ENCODE results near the gene SCD5.

The SCD5 gene

DNA sequence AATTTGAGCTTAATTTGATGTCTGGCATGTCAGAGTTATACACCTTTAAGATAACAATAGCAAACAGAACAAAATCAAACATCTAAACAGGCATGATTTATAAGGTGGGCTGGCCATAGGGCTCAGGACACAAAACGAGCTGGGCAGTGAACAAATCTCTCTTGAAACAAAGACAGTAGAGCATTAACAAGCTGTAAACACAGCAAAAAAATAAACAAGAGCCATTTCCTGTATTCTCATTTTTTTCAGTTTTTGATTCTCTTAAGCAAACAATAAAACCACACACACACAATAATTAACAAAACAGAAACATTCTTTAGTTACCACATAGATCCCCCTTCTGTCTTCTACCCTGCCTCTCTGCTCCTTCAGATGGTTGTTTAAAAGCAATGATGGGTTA is 168.5 kb downstream of the SCD5 start:
- DNase-seq (ENCODE audit: low spot score): no peak

- DNase-seq (ENCODE audit: low spot score): no peak
Observed at GRCh38 chr4:82629238-82630000, 169.2 kb downstream of the SCD5 start.

GRCh38 chr4:82626251-82626868 is 172.2 kb downstream of the SCD5 start:
- no peak for DNase-seq (ENCODE audit: low spot score)

DNA sequence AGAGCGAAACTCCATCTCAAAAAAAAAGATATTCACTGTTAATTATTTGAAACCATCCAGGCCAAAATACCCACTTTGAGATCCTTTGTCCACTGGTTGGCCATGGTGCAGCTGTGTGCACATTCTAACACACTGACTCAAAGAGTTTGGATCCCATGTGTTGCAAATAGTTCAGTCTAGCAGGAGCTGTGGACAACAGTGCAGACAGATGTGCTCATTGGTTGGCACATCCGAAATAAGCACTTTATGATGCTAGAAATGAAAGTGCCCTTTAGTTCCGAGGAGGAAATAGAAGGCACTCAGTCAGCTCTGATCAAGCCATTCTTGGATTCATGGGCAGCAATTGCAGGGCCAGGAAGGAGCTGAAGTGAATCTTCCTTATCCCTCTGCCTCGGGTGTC is 173.8 kb downstream of the SCD5 start:
- DNase-seq (ENCODE audit: low spot score): no peak

GRCh38 chr4:82623121-82623683 is 175.4 kb downstream of the SCD5 start:
- no peak for DNase-seq (ENCODE audit: low spot score)

- DNase-seq (ENCODE audit: low spot score): no peak
Observed at GRCh38 chr4:82621251-82621650, 177.3 kb downstream of the SCD5 start.

- no peak for DNase-seq (ENCODE audit: low spot score)
Observed at GRCh38 chr4:82620126-82620735, 178.4 kb downstream of the SCD5 start.

- DNase-seq (ENCODE audit: low spot score): no peak
Observed at GRCh38 chr4:82618103-82618720, 180.4 kb downstream of the SCD5 start.

DNA sequence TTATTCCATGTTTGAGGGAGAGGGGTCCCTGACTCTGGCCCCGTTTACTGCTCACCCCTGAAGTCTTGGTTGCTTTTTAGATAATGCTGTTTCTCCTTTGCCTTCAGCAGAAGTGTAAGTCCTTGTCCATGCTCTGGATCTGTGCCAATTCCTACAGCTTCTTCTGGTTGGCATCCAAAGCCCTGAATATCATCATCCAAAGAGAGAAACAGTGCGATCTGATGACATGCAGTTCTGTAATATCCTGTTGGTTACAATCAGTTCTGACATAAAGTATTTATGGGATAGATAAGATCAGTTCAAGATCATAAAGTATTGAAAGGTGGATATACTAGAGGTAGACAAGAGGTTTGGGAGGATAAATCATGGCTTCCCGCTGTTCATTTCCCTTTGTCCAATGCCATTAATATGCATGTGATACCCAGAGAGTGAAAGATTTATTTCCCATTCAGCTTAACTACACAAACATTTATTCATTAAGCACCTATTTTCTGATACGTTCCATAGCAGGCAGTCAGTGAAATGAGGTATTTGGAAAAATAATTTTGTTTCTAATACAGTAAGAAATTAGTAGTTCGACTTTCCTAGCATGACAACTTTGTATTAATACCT is 183.7 kb downstream of the SCD5 start:
- no peak for DNase-seq (ENCODE audit: low spot score)

GRCh38 chr4:82613121-82613520 is 185.5 kb downstream of the SCD5 start:
- no peak for DNase-seq (ENCODE audit: low spot score)

DNA sequence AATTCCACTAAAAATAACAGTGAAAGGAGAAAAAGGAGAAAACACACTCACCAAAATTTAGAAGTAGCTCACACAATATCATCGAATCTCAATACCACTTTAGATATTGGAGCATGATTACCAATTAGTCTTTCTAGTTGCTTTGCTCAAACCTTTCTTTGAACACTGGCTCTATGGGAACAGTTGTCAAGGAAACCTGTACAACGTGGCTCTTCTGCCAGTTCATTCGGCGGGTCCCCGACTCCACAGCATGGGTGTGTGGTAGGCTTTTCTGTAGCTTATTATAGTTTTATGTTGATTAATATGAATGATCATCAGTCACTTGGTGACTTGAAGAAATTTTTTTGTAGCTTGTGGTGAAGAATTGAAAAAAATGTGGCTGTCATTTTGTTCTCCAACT is 186.6 kb downstream of the SCD5 start:
- no peak for DNase-seq (ENCODE audit: low spot score)

GRCh38 chr4:82611527-82611926 is 187.1 kb downstream of the SCD5 start:
- no peak for DNase-seq (ENCODE audit: low spot score)

- no peak for DNase-seq (ENCODE audit: low spot score)
Observed at GRCh38 chr4:82610041-82610440, 188.6 kb downstream of the SCD5 start.

GRCh38 chr4:82606622-82607021 is 192.0 kb downstream of the SCD5 start:
- no peak for DNase-seq (ENCODE audit: low spot score)

DNA sequence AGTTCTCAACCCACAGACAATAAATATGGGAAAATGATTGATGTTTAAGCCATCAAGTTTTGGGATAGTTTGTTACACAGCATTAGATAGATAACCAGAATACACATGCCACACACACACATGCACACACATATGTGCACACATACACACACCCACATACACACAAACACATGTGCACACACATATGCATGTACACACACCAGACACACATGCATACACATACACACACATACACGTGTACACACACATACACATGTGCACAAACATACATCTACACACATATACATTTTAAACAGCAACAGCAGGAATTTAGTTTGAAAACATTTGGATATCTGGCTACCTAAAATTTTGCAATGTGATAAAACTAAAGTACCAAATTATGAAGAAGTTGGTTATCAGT is 194.1 kb downstream of the SCD5 start:
- DNase-seq (ENCODE audit: low spot score): no peak

- no peak for DNase-seq (ENCODE audit: low spot score)
Observed at GRCh38 chr4:82601242-82602015, 197.2 kb downstream of the SCD5 start.

DNA sequence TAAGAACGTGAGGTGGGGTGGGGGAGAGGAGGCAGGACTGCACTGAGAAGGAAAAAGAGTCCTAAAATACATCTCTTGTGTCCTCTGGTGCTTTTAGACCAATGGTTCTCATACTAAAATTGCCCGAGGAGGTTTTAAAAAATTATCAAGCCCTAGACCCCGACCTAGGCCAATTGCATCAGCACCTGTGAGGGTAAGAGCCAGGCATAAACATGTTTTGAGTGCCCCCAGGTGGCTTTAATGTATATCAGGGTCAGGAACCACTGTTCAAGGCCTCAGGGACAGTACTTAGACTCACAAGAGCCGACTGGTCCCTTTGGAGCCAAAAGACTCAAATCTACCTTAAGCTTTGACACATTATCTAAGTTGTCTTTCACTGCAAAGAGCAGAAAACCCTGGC is 199.3 kb downstream of the SCD5 start:
- peak; percentile 28 for DNase-seq (ENCODE audit: low spot score)

DNA sequence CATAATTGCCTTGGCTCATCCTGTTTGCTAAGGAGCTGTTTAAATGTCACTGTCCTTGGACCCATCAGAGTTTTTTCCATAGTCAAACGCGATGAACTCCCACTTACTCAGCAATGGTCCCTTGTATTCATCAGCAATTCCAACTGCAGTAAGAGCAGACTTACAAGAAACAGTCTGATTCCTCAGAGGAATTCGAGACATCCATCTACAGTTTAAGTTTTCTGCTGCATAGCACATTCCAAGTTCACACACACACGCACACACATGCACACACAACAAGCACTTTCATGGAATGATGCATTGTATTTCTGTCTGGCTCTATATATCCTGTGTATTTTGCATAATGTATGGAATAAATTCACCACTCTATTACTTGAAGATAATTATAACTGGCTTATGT is 204.1 kb downstream of the SCD5 start:
- DNase-seq (ENCODE audit: low spot score): no peak

DNA sequence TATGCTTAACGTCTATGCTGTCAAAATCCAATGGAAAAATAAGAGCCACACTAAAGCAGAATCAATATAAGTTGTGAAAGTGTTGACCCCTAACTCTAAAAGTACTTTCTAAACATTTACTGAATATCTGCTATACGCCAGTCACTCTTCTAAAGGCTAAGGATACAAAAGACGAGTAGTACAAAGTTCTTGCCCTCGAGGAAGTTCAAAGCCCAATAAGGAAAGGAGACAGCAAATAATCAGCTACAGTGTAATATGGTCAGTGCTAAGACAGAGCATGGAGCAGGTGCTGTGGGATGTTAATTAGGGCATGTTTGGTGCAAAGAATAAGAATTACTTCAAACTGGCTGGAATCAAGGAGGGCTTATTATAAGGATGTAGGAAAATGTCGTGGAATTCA is 205.2 kb downstream of the SCD5 start:
- no peak for DNase-seq (ENCODE audit: low spot score)

- no peak for DNase-seq (ENCODE audit: low spot score)
Observed at GRCh38 chr4:82592639-82593038, 206.0 kb downstream of the SCD5 start.

- DNase-seq (ENCODE audit: low spot score): no peak
Observed at GRCh38 chr4:82591592-82591991, 207.0 kb downstream of the SCD5 start.

DNA sequence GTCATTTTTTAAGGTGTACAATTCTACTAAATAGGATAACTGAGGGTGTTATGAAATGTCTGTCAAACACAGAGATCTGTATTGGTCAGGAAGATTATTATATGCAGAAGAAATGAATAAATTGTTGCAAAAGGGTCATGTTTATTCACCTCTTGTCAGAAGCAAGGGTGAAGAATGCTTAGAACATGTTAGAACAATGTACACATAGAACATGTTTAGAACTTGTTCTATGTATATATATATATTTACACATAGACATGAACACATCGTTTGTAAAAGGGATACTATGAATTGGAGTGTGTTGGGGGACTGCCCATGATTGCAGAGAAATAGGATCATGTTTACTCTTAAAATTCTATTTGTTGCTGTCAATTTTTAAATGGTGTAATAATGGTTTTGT is 208.8 kb downstream of the SCD5 start:
- DNase-seq (ENCODE audit: low spot score): no peak
